ENCODE results near the gene ITPA. TPM values are rescaled to one million over a fixed set of nuclear protein-coding genes. Genes with fewer than 3 reads are reported as not detected.

ITPA gene
- total and polyA plus RNA-seq, 2 of the 13 experiments (the other 11 are each of a cell fraction or from before 2014, with no cell fraction given) = 60.1 to 103 TPM

DNA sequence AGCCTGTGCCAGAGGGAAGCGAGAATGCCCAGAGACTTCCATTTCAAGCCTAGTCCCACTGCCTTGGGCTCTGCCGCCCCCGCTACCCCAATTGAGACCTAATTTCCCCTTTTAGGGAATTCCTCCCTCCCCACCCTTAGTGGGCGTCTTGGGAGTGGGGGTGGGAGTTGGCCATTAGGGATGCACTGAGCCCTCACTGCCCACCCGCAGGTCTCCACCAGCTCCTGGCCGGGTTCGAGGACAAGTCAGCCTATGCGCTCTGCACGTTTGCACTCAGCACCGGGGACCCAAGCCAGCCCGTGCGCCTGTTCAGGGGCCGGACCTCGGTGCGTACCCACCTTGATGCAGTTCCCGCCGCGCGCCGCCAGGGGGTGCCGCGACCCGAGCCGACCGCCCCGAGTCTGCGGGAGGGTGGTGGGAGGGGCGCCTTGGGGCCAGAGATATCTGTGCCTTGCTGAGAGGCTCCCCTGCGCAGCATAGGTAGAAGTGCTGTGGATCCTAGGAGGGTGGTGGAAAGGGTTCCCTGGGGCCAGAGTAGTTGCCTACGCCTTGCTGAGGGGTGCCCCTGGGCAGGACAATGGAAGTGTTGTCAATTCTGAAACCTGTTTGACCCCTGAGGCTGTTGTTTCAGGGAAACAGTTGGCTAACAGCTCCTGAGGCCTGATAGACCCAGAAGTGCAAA lies 9.2 kb downstream of the ITPA start (continued):
- TF ChIP-seq, protein P1, sequence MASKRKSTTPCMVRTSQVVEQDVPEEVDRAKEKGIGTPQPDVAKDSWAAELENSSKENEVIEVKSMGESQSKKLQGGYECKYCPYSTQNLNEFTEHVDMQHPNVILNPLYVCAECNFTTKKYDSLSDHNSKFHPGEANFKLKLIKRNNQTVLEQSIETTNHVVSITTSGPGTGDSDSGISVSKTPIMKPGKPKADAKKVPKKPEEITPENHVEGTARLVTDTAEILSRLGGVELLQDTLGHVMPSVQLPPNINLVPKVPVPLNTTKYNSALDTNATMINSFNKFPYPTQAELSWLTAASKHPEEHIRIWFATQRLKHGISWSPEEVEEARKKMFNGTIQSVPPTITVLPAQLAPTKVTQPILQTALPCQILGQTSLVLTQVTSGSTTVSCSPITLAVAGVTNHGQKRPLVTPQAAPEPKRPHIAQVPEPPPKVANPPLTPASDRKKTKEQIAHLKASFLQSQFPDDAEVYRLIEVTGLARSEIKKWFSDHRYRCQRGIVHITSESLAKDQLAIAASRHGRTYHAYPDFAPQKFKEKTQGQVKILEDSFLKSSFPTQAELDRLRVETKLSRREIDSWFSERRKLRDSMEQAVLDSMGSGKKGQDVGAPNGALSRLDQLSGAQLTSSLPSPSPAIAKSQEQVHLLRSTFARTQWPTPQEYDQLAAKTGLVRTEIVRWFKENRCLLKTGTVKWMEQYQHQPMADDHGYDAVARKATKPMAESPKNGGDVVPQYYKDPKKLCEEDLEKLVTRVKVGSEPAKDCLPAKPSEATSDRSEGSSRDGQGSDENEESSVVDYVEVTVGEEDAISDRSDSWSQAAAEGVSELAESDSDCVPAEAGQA (IDR thresholded peaks at IDR 0.05; ENCODE audit: low read depth) = 0 out of 2 replicates have a peak, but pooled peaks have one; percentile 39
- TF ChIP-seq, protein P1 (CRISPR knock-in tag; IDR thresholded peaks at IDR 0.05; ENCODE audit: borderline replicate concordance) = no peak
- TF ChIP-seq ZNF335 (CRISPR knock-in tag; IDR thresholded peaks at IDR 0.05) (no peak), ZBTB7B (CRISPR knock-in tag; IDR thresholded peaks at IDR 0.05) (peak; percentile 91), ZNF839 (CRISPR knock-in tag; IDR thresholded peaks at IDR 0.05; ENCODE audit: borderline replicate concordance) (no peak), RXRB (CRISPR knock-in tag; IDR thresholded peaks at IDR 0.05; ENCODE audit: borderline replicate concordance) (peak; percentile 81), SRF (IDR thresholded peaks at IDR 0.05; ENCODE audit: low read depth, low read length) (no peak), IRX3 (CRISPR knock-in tag; IDR thresholded peaks at IDR 0.05; ENCODE audit: borderline replicate concordance, low read depth) (no peak), HIVEP1 (CRISPR knock-in tag; IDR thresholded peaks at IDR 0.05) (peak; percentile 66), GABPB1 (CRISPR knock-in tag; IDR thresholded peaks at IDR 0.05) (peak; percentile 85), MZF1 (CRISPR knock-in tag; IDR thresholded peaks at IDR 0.05; ENCODE audit: borderline replicate concordance) (peak; percentile 78; the same call in 1 of the 2 replicates), MLLT10 (CRISPR knock-in tag; IDR thresholded peaks at IDR 0.05) (no peak), ZNF746 (CRISPR knock-in tag; IDR thresholded peaks at IDR 0.05) (no peak), NFE2L2 (IDR thresholded peaks at IDR 0.05; ENCODE audit: low read length) (no peak; the same call in 1 of the 2 replicates), SIX4 (CRISPR knock-in tag; IDR thresholded peaks at IDR 0.05) (peak; percentile 69; the same call in 1 of the 2 replicates), ZNF629 (CRISPR knock-in tag; conservative IDR thresholded peaks at IDR 0.05) (0 out of 2 replicates have a peak, but pooled peaks have one; percentile 25), ZC3H4 (CRISPR knock-in tag; IDR thresholded peaks at IDR 0.05; ENCODE audit: borderline replicate concordance) (0 out of 2 replicates have a peak, but pooled peaks have one; percentile 35), ZMYM3 (CRISPR knock-in tag; IDR thresholded peaks at IDR 0.05) (peak; percentile 94), IKZF4 (CRISPR knock-in tag; IDR thresholded peaks at IDR 0.05; ENCODE audit: borderline replicate concordance, low read depth, not compliant biosample characterization) (peak; percentile 82), ZNF562 (CRISPR knock-in tag; IDR thresholded peaks at IDR 0.05; ENCODE audit: borderline replicate concordance) (no peak), SMAD9 (CRISPR knock-in tag; IDR thresholded peaks at IDR 0.05) (no peak), ZNF772 (CRISPR knock-in tag; IDR thresholded peaks at IDR 0.05) (peak; percentile 65; the same call in 1 of the 2 replicates)
- TF ChIP-seq, protein P2, sequence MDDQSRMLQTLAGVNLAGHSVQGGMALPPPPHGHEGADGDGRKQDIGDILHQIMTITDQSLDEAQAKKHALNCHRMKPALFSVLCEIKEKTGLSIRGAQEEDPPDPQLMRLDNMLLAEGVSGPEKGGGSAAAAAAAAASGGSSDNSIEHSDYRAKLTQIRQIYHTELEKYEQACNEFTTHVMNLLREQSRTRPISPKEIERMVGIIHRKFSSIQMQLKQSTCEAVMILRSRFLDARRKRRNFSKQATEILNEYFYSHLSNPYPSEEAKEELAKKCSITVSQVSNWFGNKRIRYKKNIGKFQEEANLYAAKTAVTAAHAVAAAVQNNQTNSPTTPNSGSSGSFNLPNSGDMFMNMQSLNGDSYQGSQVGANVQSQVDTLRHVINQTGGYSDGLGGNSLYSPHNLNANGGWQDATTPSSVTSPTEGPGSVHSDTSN (CRISPR knock-in tag; IDR thresholded peaks at IDR 0.05; ENCODE audit: borderline replicate concordance) = no peak

Data from HepG2 (cell line).